ENCODE results near the gene SUPT4H1. TPM values are rescaled to one million over a fixed set of nuclear protein-coding genes. Genes with fewer than 3 reads are reported as not detected.

The SUPT4H1 gene
- total and polyA plus RNA-seq, 9 of the 15 experiments (the other 6 are each of a cell fraction or from before 2014, with no cell fraction given): 62.1 to 320 (median 117) TPM

GRCh38 chr17:58339755-58340404 is 12.1 kb downstream of the SUPT4H1 start (continued):
- TF ChIP-seq, protein P1, sequence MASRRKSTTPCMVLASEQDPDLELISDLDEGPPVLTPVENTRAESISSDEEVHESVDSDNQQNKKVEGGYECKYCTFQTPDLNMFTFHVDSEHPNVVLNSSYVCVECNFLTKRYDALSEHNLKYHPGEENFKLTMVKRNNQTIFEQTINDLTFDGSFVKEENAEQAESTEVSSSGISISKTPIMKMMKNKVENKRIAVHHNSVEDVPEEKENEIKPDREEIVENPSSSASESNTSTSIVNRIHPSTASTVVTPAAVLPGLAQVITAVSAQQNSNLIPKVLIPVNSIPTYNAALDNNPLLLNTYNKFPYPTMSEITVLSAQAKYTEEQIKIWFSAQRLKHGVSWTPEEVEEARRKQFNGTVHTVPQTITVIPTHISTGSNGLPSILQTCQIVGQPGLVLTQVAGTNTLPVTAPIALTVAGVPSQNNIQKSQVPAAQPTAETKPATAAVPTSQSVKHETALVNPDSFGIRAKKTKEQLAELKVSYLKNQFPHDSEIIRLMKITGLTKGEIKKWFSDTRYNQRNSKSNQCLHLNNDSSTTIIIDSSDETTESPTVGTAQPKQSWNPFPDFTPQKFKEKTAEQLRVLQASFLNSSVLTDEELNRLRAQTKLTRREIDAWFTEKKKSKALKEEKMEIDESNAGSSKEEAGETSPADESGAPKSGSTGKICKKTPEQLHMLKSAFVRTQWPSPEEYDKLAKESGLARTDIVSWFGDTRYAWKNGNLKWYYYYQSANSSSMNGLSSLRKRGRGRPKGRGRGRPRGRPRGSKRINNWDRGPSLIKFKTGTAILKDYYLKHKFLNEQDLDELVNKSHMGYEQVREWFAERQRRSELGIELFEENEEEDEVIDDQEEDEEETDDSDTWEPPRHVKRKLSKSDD (conservative IDR thresholded peaks at IDR 0.05; ENCODE audit: low read length): no peak
- TF ChIP-seq HEY1 (CRISPR knock-in tag; IDR thresholded peaks at IDR 0.05; ENCODE audit: borderline replicate concordance): no peak
- TF ChIP-seq ZNF175 (CRISPR knock-in tag; IDR thresholded peaks at IDR 0.05; ENCODE audit: low read depth): peak; percentile 56; the same call in 1 of the 2 replicates
- TF ChIP-seq NCOA4 (IDR thresholded peaks at IDR 0.05; ENCODE audit: partially characterized antibody): no peak
- no peak for TF ChIP-seq CCAR2 (IDR thresholded peaks at IDR 0.05; ENCODE audit: low read depth, low read length)
- no peak for TF ChIP-seq ZBTB7A (IDR thresholded peaks at IDR 0.05; ENCODE audit: borderline replicate concordance, control insufficient read depth, low read depth, low read length)
- TF ChIP-seq YY1 (IDR thresholded peaks at IDR 0.05; ENCODE audit: borderline replicate concordance in 1 of 3, control insufficient read depth in 1 of 3, extremely low read depth in 1 of 3, insufficient read depth in 3 of 3, insufficient read length in 1 of 3, insufficient replicate concordance in 2 of 3, low read depth in 1 of 3, low read length in 2 of 3): peak in 1 of 3 experiments; percentile 13
- TF ChIP-seq NR4A1 (CRISPR knock-in tag; IDR thresholded peaks at IDR 0.05): no peak
- TF ChIP-seq NR4A1 (tag; IDR thresholded peaks at IDR 0.05): peak; percentile 52; the same call in 1 of the 2 replicates
- TF ChIP-seq, protein P2, sequence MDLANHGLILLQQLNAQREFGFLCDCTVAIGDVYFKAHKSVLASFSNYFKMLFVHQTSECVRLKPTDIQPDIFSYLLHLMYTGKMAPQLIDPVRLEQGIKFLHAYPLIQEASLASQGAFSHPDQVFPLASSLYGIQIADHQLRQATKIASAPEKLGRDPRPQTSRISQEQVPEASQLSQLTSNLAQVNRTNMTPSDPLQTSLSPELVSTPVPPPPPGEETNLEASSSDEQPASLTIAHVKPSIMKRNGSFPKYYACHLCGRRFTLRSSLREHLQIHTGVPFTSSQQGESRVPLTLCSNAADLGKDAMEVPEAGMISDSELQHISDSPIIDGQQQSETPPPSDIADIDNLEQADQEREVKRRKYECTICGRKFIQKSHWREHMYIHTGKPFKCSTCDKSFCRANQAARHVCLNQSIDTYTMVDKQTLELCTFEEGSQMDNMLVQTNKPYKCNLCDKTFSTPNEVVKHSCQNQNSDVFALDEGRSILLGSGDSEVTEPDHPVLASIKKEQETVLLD (IDR thresholded peaks at IDR 0.05): no peak
- peak; percentile 25; the same call in 1 of the 2 replicates for TF ChIP-seq DMBX1 (CRISPR knock-in tag; IDR thresholded peaks at IDR 0.05; ENCODE audit: borderline replicate concordance)
- no peak for TF ChIP-seq PBX2 (CRISPR knock-in tag; IDR thresholded peaks at IDR 0.05; ENCODE audit: low read depth)
- 0 out of 2 replicates have a peak, but pooled peaks have one; percentile 5 for TF ChIP-seq PBX2 (tag; conservative IDR thresholded peaks at IDR 0.05; ENCODE audit: low read depth)
- TF ChIP-seq ETS2 (tag; IDR thresholded peaks at IDR 0.05; ENCODE audit: borderline replicate concordance, poor library complexity, severe bottlenecking): no peak
- TF ChIP-seq MNT (conservative IDR thresholded peaks at IDR 0.05): peak; percentile 21 to 45; a peak in 2 of 4 replicates
- TF ChIP-seq E2F5 (CRISPR knock-in tag; IDR thresholded peaks at IDR 0.05): peak; percentile 54; the same call in 1 of the 2 replicates
